Common myeloid progenitor, CD34-positive (primary cell): ENCODE results near the gene RANBP9.

Experiments used
- CTCF ChIA-PET: fragments of 350-600 bp; sonication (Branson Sonifier 250); formaldehyde crosslinking; loops from one replicate; lab custom pipeline; 2021; ENCODE audit warnings: antibody characterized with exemption; lab: Charles Lee
- POLR2A ChIA-PET: fragments of 350-600 bp; sonication (Branson Sonifier 250); formaldehyde crosslinking; loops from one replicate; lab custom pipeline; 2021; ENCODE audit warnings: antibody characterized with exemption; lab: Charles Lee
- DNase-seq, 3 donors: peaks; one replicate each; pipeline versions ENCODE4 v3.0.0 to v3.0.0-alpha.2; 2013
- H3K27ac ChIP-seq, 2 experiments: 1 replicate in 1 of 2; 2 replicates in 1 of 2; pipeline ENCODE4 v1.7.0; 2013; ENCODE audit warnings: inconsistent platforms in 2 of 2, low read length in 2 of 2, mild to moderate bottlenecking in 2 of 2, low read depth in 1 of 2, moderate library complexity in 1 of 2; ENCODE audit not compliant: severe bottlenecking in 2 of 2, insufficient read depth in 1 of 2, poor library complexity in 1 of 2
- H3K27me3 ChIP-seq, 5 experiments: replicated peaks in 2 of 5; 1 replicate in 3 of 5; 2 replicates in 2 of 5; pipeline versions ENCODE4 v1.6.1 to v1.7.0; 2013; ENCODE audit warnings: low read length in 4 of 5, mild to moderate bottlenecking in 2 of 5, moderate library complexity in 2 of 5, inconsistent platforms in 1 of 5; ENCODE audit not compliant: insufficient read depth in 5 of 5, control insufficient read depth in 4 of 5
- H3K36me3 ChIP-seq, 4 experiments: 1 replicate in 2 of 4; 2 replicates in 2 of 4; pipeline versions ENCODE4 v1.6.1 to v1.7.0; 2013; ENCODE audit warnings: low read length in 3 of 4, control low read depth in 1 of 4, mild to moderate bottlenecking in 1 of 4; ENCODE audit not compliant: control insufficient read depth in 4 of 4, insufficient read depth in 4 of 4
- H3K4me1 ChIP-seq, 4 experiments: 1 replicate in 3 of 4; 2 replicates in 1 of 4; pipeline versions ENCODE4 v1.6.1 to v1.7.1; 2013; ENCODE audit warnings: low read length in 3 of 4, mild to moderate bottlenecking in 3 of 4, control low read depth in 1 of 4, inconsistent platforms in 1 of 4, moderate library complexity in 1 of 4; ENCODE audit not compliant: control insufficient read depth in 4 of 4, insufficient read depth in 4 of 4; ENCODE audit errors: control extremely low read depth in 1 of 4
- H3K4me3 ChIP-seq, 7 experiments: 1 replicate in 4 of 7; 2 replicates in 3 of 7; pipeline versions ENCODE4 v1.5.1 to v1.7.0; 2013; ENCODE audit warnings: mild to moderate bottlenecking in 7 of 7, low read length in 6 of 7, moderate library complexity in 6 of 7, inconsistent platforms in 2 of 7, low read depth in 2 of 7, control low read depth in 1 of 7; ENCODE audit not compliant: insufficient read depth in 4 of 7, control insufficient read depth in 1 of 7; ENCODE audit errors: extremely low read depth in 1 of 7
- H3K9me3 ChIP-seq, 5 experiments: 1 replicate in 4 of 5; 2 replicates in 1 of 5; pipeline versions ENCODE4 v1.6.1 to v1.7.1; 2013; ENCODE audit warnings: low read length in 4 of 5, mild to moderate bottlenecking in 2 of 5, inconsistent platforms in 1 of 5, low read depth in 1 of 5, moderate library complexity in 1 of 5; ENCODE audit not compliant: control insufficient read depth in 4 of 5, insufficient read depth in 2 of 5; ENCODE audit errors: control extremely low read depth in 1 of 5
- WGBS: methylation state at CpG from one replicate; pipeline ENCODE4 v1.1.5; 2013; ENCODE audit not compliant: insufficient coverage; 5-methylcytosine and 5-hydroxymethylcytosine counted together

Gene RANBP9

DNA sequence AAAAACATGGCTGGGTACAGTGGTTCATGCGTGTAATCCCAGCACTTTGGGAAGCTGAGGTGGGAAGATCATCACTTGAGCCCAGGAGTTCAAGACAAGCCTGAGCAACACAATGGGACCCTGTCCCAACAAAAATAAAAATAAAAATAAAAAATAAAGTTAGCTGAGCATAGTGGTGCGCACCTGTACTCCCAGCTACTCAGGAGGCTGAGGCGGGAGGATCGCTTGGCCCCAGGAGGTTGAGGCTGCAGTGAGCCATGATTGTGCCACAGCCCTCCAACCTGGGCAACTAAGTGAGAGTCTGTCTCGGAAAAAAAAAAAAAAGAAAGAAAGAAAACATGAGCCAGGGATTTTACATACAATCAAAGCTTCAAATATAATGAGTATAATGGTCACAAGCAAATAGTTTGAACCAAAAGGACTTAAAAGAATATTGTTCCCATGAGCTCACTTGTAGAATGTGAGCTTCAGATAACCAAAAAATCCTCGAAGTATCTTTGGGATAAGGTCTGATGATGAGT, 31.1 kb downstream of the RANBP9 start:
- Histone ChIP-seq H3K9me3 (peaks cover 0 to 11% (median 0%) of the 10 kb centered on the region in 5 experiments), H3K27ac (no peak overlapping the region), H3K4me3 (no peak overlapping the region), H3K36me3 (peaks cover 2 to 13% (median 5%) of the 10 kb centered on the region in 4 experiments), H3K27me3 (no peaks in the 10 kb centered on the region), H3K4me1 (peaks cover 12 to 24% (median 17%) of the 10 kb centered on the region in 4 experiments)
- no peak for DNase-seq
- CTCF ChIA-PET: interaction anchor here (0.9 to 1.8 kb wide), 4 partner anchors 10 to 17 kb away, joined by 3 to 7 read pairs (median 4); no protein-coding TSS in a partner anchor
- WGBS: 97% methylated on average over 4 of the region's 6 CpGs
- POLR2A ChIA-PET: interaction anchor here (0.7 kb wide), 1 partner anchor 48 kb away, joined by 7 read pairs; no protein-coding TSS in a partner anchor

DNA sequence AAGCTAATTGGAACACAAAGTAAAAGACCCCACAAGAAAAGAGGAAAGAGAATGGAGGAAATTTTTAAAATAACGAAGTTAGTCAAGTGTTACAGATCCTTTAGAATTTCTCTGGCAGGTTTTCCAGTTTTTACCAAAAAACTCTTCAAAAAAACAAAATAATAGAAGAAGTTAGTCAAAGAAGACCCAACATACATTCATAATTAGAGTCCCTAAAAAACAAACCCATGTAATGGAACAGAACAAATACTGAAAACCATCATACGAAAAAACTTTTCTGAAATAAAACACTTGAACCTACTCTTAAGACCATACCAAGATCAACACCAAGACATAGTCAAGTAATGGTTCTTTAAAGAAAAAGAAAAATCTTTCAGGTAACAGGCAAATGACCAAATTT, 31.6 kb downstream of the RANBP9 start:
- POLR2A ChIA-PET: interaction anchor here (0.7 kb wide), 1 partner anchor 48 kb away, joined by 7 read pairs; no protein-coding TSS in a partner anchor
- Histone ChIP-seq H3K27ac (no peak overlapping the region), H3K36me3 (peaks cover 2 to 13% (median 5%) of the 10 kb centered on the region in 4 experiments), H3K27me3 (no peaks in the 10 kb centered on the region), H3K4me3 (no peak overlapping the region), H3K4me1 (peaks cover 12 to 24% (median 17%) of the 10 kb centered on the region in 4 experiments), H3K9me3 (peaks cover 0 to 11% (median 0%) of the 10 kb centered on the region in 5 experiments)
- no peak for DNase-seq
- CTCF ChIA-PET: interaction anchor here (1.0 to 1.8 kb wide), 2 partner anchors 13 kb away, joined by 3 to 6 read pairs; no protein-coding TSS in a partner anchor
- 100% methylated on average over 1 of the region's 2 CpGs for WGBS

- H3K27me3 ChIP-seq: no peaks in the 10 kb centered on the region
- ChIA-PET CTCF (interaction anchor here (1.0 to 1.1 kb wide), 4 partner anchors 9 to 48 kb away, joined by 3 to 6 read pairs (median 4); no protein-coding TSS in a partner anchor), POLR2A (interaction anchor here (0.6 to 1.0 kb wide), 3 partner anchors 10 to 37 kb away, joined by 3 read pairs; no protein-coding TSS in a partner anchor)
- peak overlapping the region; percentile 40 to 81 for H3K27ac ChIP-seq
- H3K36me3 ChIP-seq: peaks cover 2 to 8% (median 5%) of the 10 kb centered on the region in 4 experiments
- peaks cover 12 to 24% (median 17%) of the 10 kb centered on the region in 4 experiments for H3K4me1 ChIP-seq
- WGBS: 5% methylated on average over 3 of the region's 4 CpGs
- DNase-seq: peak; percentile 86 to 96 (median 92)
- peaks cover 0 to 14% (median 3%) of the 10 kb centered on the region in 5 experiments for H3K9me3 ChIP-seq
- peak overlapping the region in 5 of 7 experiments; percentile 2 to 52 (median 22) for H3K4me3 ChIP-seq
Observed at GRCh38 chr6:13678255-13678983, 33.2 kb downstream of the RANBP9 start.

- H3K4me3 ChIP-seq: peak overlapping the region in 2 of 7 experiments; percentile 22 to 52
- ChIA-PET POLR2A (interaction anchor here (1.0 kb wide), 2 partner anchors 10 to 32 kb away, joined by 3 read pairs; no protein-coding TSS in a partner anchor), CTCF (interaction anchor here (1.0 kb wide), 2 partner anchors 17 to 28 kb away, joined by 3 to 6 read pairs; no protein-coding TSS in a partner anchor)
- 100% methylated on average over 1 of the region's 3 CpGs for whole genome bisulfite sequencing
- peak overlapping the region; percentile 40 to 81 for H3K27ac ChIP-seq
- H3K4me1 ChIP-seq: peaks cover 12 to 24% (median 17%) of the 10 kb centered on the region in 4 experiments
- DNase-seq: no peak
- peaks cover 2 to 8% (median 6%) of the 10 kb centered on the region in 4 experiments for H3K36me3 ChIP-seq
- H3K9me3 ChIP-seq: peaks cover 0 to 14% (median 3%) of the 10 kb centered on the region in 5 experiments
- no peaks in the 10 kb centered on the region for H3K27me3 ChIP-seq
Observed at GRCh38 chr6:13677878-13678254, 33.8 kb downstream of the RANBP9 start.

GRCh38 chr6:13676551-13677156, 35.0 kb downstream of the RANBP9 start:
- H3K4me1 ChIP-seq: peaks cover 12 to 23% (median 15%) of the 10 kb centered on the region in 4 experiments
- H3K27me3 ChIP-seq: no peaks in the 10 kb centered on the region
- ChIA-PET CTCF (interaction anchor here (1.0 kb wide), 1 partner anchor 60 kb away, joined by 3 read pairs; no protein-coding TSS in a partner anchor), POLR2A (no interaction called here)
- H3K9me3 ChIP-seq: peaks cover 0 to 14% (median 3%) of the 10 kb centered on the region in 5 experiments
- no peak for DNase-seq
- no peak overlapping the region for H3K4me3 ChIP-seq
- no CpG with 5 or more reads among the region's 3 CpGs for WGBS
- no peak overlapping the region for H3K27ac ChIP-seq
- peaks cover 2 to 8% (median 6%) of the 10 kb centered on the region in 4 experiments for H3K36me3 ChIP-seq

DNA sequence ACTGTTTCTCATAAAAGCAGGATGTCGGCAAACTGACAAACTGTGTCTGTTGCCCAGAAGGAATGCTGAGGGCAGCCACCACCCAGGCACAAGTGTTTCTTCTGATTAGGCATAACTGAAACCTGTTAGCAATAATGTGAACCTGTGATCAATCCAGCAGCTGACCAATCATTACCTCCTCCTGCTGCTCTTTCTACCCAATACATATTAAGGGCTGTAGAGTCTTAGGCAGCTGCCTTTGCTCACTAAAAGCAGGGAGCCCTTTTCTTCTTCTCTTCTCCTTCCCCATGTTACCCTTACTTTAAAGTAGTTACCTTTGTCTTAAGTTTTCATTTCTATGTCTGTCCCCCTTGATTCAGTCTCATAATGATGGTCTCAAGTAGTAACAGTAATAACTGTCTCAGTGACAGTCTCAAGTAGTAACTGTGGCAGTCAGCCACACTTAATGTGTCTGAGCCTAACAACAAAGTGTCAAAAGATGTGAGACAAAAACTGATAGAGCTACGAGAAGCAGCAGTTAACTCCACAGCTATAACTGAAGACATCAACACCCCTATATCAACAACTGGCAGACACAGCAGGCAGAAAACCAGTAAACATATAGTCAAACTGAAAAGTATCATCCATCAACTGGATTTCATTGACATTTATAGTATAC, 37.0 kb downstream of the RANBP9 start:
- H3K27me3 ChIP-seq: no peaks in the 10 kb centered on the region
- ChIA-PET CTCF (interaction anchor here (0.7 kb wide), 1 partner anchor 14 kb away, joined by 3 read pairs; no protein-coding TSS in a partner anchor), POLR2A (no interaction called here)
- 100% methylated on average over 1 of the region's 2 CpGs for WGBS
- H3K9me3 ChIP-seq: peaks cover 0 to 25% (median 7%) of the 10 kb centered on the region in 5 experiments
- no peak for DNase-seq
- H3K36me3 ChIP-seq: peaks cover 2 to 6% (median 3%) of the 10 kb centered on the region in 4 experiments
- no peak overlapping the region for H3K4me3 ChIP-seq
- H3K27ac ChIP-seq: no peak overlapping the region
- peaks cover 9 to 15% (median 9%) of the 10 kb centered on the region in 4 experiments for H3K4me1 ChIP-seq
